Measurements from ENCODE around the gene NBEAL2.

The NBEAL2 gene

DNA sequence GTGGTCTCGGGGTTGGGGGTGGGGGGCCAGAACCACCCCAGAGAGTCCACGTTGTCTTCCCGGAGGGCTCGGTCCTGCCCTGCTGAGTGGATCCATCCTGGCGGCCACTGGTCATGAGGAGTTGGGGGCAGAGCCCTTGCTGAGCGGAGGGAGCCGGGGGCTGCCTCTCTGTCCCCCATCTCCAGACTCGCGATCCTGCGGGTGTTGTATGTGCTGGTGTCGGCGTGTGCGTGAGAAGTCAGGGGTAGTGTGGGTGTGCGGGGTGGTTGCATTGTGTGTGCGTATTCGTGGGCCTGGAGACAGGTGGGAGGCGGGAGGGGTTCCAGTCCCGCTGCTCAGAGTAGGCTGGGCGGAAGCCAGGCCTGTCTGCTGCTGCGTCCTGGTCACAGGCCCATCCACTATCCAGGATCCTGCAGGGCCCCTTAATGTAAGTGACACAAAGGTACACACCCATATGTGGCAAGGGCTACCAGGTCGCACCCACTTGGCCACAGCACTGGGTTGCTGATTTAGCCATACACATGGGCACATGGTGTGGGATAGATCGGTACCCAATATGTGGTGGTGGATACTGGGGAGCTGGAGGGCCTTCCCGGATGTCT, 30.7 kb downstream of the NBEAL2 start:
- ChIA-PET CTCF (no interaction called here), POLR2A (ENCODE audit: low non-redundant PET) (no interaction called here)
- TF ChIP-seq, protein P1, sequence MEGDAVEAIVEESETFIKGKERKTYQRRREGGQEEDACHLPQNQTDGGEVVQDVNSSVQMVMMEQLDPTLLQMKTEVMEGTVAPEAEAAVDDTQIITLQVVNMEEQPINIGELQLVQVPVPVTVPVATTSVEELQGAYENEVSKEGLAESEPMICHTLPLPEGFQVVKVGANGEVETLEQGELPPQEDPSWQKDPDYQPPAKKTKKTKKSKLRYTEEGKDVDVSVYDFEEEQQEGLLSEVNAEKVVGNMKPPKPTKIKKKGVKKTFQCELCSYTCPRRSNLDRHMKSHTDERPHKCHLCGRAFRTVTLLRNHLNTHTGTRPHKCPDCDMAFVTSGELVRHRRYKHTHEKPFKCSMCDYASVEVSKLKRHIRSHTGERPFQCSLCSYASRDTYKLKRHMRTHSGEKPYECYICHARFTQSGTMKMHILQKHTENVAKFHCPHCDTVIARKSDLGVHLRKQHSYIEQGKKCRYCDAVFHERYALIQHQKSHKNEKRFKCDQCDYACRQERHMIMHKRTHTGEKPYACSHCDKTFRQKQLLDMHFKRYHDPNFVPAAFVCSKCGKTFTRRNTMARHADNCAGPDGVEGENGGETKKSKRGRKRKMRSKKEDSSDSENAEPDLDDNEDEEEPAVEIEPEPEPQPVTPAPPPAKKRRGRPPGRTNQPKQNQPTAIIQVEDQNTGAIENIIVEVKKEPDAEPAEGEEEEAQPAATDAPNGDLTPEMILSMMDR (conservative IDR thresholded peaks at IDR 0.05; ENCODE audit: low read depth) = no peak
- DNase-seq (ENCODE audit: low spot score) = no peak
- peak overlapping the region; percentile 83 for H3K27ac ChIP-seq

DNA sequence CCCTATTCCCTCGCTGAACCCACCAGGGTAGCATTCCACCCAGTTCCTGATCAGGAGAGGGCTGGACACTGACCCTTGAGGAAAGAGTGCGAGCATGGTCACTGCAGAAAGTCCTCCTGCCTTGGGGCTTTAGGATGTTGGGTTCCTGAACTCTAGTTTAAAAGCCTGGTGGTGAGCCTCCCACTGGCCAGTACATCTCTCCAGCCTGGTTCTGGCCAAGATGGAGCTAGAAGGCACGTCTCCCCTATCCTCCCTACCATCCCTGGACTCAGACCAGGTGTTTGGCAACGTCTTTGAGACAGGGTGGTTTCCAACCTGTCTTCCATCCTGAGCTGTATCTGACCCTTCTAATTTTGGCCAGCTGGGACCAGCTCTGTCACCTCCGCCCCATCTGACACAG, 31.4 kb downstream of the NBEAL2 start:
- ChIA-PET CTCF (interaction anchor here (0.6 kb wide), 1 partner anchor 30 kb away, joined by 3 read pairs; no protein-coding TSS in a partner anchor), POLR2A (ENCODE audit: low non-redundant PET) (interaction anchor here (0.6 kb wide), 1 partner anchor 318 kb away, joined by 3 read pairs; no protein-coding TSS in a partner anchor)
- peak overlapping the region; percentile 83 for H3K27ac ChIP-seq
- TF ChIP-seq, protein P1 (conservative IDR thresholded peaks at IDR 0.05; ENCODE audit: low read depth) = no peak
- DNase-seq (ENCODE audit: low spot score) = no peak

DNA sequence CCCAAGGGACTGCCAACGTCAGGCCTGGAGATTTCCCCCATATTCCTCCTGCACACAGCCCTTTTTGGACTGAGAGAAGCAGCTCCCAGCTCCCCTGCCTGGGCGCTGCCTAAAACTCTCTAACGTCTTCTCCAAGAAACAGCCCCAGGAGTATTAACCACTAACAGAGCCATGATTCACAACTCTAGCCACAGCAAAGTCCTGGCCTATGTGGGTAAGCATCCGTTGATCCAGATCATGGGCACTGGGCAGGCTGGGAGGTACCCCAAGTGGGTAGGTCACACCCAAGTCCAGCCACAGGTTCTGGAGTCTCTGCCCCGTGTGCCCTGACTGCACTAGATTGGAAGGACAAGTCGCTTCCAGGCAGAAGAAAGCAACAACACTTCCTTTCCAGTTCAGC, 31.9 kb downstream of the NBEAL2 start:
- H3K27ac ChIP-seq = peak overlapping the region; percentile 83
- no peak for DNase-seq (ENCODE audit: low spot score)
- CTCF ChIA-PET = interaction anchor here (0.6 kb wide), 1 partner anchor 30 kb away, joined by 3 read pairs; no protein-coding TSS in a partner anchor
- TF ChIP-seq, protein P1 (conservative IDR thresholded peaks at IDR 0.05; ENCODE audit: low read depth) = no peak
- POLR2A ChIA-PET (ENCODE audit: low non-redundant PET) = interaction anchor here (0.6 kb wide), 1 partner anchor 317 kb away, joined by 3 read pairs; no protein-coding TSS in a partner anchor

DNA sequence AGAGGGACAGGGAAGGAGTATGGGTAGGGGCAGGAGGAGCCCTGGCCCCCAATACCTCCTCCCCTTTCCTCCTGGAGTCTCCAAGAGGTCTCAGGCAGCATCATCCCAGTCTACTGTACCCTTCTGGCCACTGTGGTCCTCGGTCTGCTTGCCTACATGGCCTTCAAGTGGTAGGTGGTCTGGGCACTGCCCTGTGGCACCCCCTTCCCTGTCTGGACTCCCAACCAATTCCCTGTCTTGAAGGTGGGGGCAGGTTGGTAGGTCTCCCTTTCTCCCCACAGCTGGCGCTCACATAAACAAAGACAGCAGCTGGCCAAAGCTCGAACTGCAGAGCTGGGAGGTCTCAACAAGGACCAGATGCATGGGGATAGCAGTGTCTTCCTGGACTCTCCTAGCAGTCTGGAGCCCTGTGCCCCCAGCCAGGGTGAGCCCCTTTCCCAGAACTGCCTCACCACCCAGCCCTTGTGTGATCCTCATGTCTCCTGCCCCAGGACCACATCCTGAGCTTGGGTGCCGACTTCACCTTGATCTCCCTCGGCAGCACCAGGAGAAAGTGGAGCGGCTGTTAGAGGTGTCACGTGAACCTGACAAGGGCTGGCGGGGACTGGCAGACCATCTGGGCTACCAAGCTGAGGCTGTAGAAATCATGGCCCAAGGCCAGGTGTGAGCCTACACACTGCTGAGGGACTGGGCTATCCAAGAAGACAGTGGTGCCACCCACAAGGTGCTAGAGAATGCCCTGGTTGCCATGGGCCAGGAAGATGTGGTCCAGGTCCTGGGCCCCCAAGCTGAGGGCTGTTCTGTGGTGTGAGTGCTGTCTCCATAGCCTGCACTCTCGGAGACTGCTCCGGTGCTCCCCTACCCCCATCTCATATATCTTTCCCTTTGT, 33.1 kb downstream of the NBEAL2 start:
- ChIA-PET POLR2A (ENCODE audit: low non-redundant PET) (no interaction called here), CTCF (no interaction called here)
- TF ChIP-seq, protein P1 (conservative IDR thresholded peaks at IDR 0.05; ENCODE audit: low read depth) = no peak
- H3K27ac ChIP-seq = peak overlapping the region; percentile 18; the same call in 1 of the 2 replicates
- no peak for DNase-seq (ENCODE audit: low spot score)

DNA sequence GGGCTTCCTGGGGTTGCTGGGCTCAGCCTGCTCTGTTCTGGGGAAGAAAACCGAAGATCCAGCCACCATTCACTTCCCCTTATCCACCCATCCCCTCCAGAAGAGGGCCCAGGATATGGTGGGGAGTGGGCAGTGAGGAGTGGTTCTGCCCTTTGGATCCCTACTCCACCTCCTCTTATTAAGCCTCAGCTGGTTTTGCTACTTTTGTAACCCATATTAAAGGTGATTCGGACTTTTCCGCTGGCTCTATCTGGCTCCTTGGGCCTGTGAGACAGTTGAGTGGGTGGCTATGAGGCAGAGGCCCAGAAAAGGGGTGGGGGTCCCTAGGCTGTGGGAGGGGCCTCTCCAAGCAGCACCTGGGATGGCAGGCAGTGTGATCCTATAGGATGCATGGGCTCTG, 33.8 kb downstream of the NBEAL2 start:
- ChIA-PET POLR2A (ENCODE audit: low non-redundant PET) (no interaction called here), CTCF (no interaction called here)
- no peak for DNase-seq (ENCODE audit: low spot score)
- TF ChIP-seq, protein P1 (conservative IDR thresholded peaks at IDR 0.05; ENCODE audit: low read depth) = no peak
- peak overlapping the region; percentile 12; the same call in 1 of the 2 replicates for H3K27ac ChIP-seq

DNA sequence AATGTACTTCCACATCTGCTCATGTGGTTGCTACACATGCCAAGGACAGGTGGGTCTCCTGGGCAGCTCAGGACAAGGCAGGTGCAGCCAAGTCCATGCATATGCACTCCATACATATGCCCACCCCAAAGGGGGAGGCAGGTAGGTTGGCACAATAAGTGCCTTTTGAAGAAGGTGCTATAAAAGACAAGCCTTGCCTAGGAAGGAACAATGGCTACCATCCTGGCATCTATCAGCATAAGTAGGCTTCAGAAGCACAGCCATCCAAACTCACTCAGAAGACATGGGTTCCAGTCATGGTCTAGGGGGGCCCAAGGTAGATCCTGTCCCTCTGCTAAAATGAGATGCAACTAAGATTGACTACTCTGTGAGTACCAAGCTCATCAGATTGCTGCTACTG, 34.6 kb downstream of the NBEAL2 start:
- no peak for DNase-seq (ENCODE audit: low spot score)
- TF ChIP-seq, protein P1 (conservative IDR thresholded peaks at IDR 0.05; ENCODE audit: low read depth) = no peak
- peak overlapping the region; percentile 12; the same call in 1 of the 2 replicates for H3K27ac ChIP-seq
- POLR2A ChIA-PET (ENCODE audit: low non-redundant PET) = no interaction called here
- CTCF ChIA-PET = no interaction called here
